Astrocyte of the cerebellum (primary cell): ENCODE results near the gene PTPRJ.
"Not testable (repeated sequence)": the region's sequence is repeated elsewhere in the genome, so short reads cannot be mapped to it uniquely, and the experiment has no call there.

Experiments used
- DNase-seq: peaks from one replicate; pipeline ENCODE4 v3.0.0-alpha.2; 2011; ENCODE audit warnings: low read depth
- H3K4me3 ChIP-seq: 2 replicates; pipeline ENCODE4 v1.5.1; 2011; ENCODE audit warnings: mild to moderate bottlenecking, low read depth, low read length, moderate library complexity
- in situ Hi-C: cut with HindIII; loops from 2 replicates; pipeline ENCODE4 v1.10.0; 2017; ENCODE audit warnings: low sequenced_read_pairs
- TF ChIP-seq, protein P1 (sequence below): IDR thresholded peaks from 2 replicates; pipeline ENCODE4 v1.5.1; 2012; ENCODE audit warnings: low read length, low read depth, moderate library complexity, mild to moderate bottlenecking; ENCODE audit errors: missing control alignments

Gene PTPRJ

GRCh38 chr11:47980088-47980906 lies at the start of gene PTPRJ:
TSS of gene PTPRJ (plus strand) at chr11:47980559. CDS start at chr11:47980913, 354 bp downstream.
- DNase-seq = no peak
- peak within 1 kb of the TSS; percentile 77 for H3K4me3 ChIP-seq
- TF ChIP-seq, protein P1, sequence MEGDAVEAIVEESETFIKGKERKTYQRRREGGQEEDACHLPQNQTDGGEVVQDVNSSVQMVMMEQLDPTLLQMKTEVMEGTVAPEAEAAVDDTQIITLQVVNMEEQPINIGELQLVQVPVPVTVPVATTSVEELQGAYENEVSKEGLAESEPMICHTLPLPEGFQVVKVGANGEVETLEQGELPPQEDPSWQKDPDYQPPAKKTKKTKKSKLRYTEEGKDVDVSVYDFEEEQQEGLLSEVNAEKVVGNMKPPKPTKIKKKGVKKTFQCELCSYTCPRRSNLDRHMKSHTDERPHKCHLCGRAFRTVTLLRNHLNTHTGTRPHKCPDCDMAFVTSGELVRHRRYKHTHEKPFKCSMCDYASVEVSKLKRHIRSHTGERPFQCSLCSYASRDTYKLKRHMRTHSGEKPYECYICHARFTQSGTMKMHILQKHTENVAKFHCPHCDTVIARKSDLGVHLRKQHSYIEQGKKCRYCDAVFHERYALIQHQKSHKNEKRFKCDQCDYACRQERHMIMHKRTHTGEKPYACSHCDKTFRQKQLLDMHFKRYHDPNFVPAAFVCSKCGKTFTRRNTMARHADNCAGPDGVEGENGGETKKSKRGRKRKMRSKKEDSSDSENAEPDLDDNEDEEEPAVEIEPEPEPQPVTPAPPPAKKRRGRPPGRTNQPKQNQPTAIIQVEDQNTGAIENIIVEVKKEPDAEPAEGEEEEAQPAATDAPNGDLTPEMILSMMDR = no peak
- in situ Hi-C loops = loop anchor here (5.0 kb wide), 1 partner anchor 67 kb away; no protein-coding TSS in a partner anchor

DNA sequence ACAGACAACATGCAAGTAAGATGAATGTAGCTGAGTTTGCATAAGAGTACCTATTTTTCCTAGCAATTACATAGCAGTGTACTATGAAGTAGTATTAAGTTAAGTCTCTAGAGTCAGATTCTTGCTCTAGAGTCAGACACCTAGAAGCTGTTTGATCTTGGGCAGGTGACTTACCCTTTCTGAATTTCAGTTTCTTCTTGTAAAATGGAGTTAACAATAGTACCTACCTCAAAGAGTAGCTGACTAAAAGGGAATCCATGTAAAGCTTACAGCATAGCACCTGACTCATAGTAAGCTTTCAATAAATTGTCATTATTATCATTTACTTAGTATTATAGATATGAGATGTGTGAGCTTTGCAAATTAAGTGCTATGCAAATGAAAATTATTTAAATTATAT lies 47.8 kb upstream of the PTPRJ start:
- no peak for DNase-seq
- in situ Hi-C loops = no loop called here
- H3K4me3 ChIP-seq = no peak overlapping the region
- TF ChIP-seq, protein P1 = no peak

DNA sequence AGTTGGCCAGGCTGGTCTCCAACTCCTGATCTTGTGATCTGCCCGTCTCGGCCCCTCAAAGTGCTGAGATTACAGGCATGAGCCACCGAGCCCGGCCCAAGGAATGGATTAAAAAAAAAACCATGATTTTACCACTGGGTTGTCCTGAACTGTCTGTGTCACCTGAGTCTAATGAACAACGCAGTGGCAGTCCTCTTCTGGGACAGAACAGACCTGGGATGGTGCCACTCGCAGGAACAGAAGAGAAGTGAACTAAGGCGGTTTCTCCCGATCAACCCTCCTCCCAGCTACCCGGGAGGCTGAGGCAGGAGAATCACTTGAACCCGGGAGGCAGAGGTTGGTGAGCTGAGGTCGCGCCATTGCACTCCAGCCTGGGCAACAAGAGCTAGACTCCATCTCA lies 46.6 kb upstream of the PTPRJ start:
- H3K4me3 ChIP-seq, in situ Hi-C loops, DNase-seq: not testable (repeated sequence)

DNA sequence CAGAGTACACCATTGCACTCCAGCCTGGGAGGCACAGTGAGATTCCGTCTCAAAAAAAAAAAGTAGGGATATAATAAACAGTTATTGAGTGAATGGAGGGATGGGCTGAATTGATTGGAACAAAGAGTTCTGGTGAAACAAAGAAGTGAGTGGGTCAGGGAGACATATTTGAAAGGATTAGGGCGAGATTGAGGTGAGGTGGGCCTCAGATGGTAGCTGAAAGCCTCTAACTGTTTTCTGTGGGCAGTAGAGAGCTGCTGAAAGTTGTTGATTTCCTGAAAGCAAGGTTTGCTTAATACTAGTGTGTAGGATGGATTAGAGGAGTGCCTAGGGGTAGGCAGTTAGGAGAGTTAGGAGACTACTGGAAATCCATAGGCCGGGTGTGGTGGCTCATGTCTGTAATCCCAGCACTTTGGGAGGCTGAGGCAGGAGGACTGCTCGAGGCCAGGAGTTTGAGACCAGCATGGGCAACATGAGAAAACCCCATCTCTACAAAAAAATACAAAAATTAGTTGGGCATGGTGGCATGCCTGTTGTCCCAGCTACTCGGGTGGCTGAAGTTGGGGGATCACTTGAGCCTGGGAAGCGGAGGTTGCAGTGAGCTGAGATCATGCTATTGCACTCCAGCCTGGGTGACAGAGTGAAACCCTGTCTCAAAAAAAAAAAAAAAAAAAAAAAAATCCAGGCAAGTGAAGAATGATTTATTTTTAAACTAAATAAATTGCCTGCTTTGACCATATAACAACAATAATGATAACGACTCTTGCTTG lies 41.4 kb upstream of the PTPRJ start:
- no peak overlapping the region for H3K4me3 ChIP-seq
- DNase-seq = no peak
- TF ChIP-seq, protein P1 = no peak
- in situ Hi-C loops = no loop called here

DNA sequence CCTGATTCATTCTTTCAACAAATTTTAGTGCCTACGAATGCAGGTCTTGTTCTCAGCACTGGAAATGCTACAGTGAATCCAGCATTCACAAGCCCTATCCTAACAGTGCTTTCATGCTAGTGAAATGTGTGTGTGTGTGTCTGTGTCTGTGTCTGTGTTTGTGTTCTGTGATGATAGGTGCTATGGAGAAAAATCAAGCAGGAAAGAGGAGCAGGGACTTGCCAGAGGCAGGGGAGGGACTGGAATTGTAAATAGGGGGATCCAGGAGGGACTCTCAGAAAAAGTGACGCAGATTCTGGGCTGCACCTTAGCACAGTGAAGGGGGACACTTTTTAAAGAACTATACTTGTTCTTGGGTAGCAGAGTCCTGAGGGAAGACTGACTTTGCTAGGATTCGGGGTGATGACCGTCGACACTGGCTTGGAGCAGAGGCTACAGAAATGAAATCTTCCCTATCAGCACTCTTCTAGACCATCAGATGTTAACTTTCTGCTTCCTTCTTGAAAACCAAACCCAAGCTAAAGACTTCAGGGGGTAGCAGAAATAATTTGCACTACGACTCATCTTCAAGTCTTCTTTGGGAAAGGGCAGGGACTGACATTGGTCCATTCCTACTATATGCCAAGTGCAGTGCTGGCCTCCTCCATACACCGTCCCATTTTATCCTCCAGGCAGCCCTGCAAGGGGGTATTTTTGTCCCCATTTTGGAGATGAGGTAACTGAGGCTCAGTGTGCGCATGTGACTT lies 39.3 kb upstream of the PTPRJ start:
- no peak overlapping the region for H3K4me3 ChIP-seq
- TF ChIP-seq, protein P1 = no peak
- in situ Hi-C loops = loop anchor here (5.0 kb wide), 1 partner anchor 176 kb away; no protein-coding TSS in a partner anchor
- no peak for DNase-seq

GRCh38 chr11:47941907-47942558 lies 38.3 kb upstream of the PTPRJ start:
- in situ Hi-C loops = loop anchor here (5.0 kb wide), 1 partner anchor 175 kb away; no protein-coding TSS in a partner anchor

More at GRCh38 chr11:47941907-47942558, 38.3 kb upstream of the PTPRJ start:
- no peak for DNase-seq
- TF ChIP-seq, protein P1 = no peak
- no peak overlapping the region for H3K4me3 ChIP-seq
